Measurements from ENCODE around the gene TNFAIP8. TPM values are rescaled to one million over a fixed set of nuclear protein-coding genes. Genes with fewer than 3 reads are reported as not detected.

The TNFAIP8 gene
- total and polyA plus RNA-seq, 9 of the 15 experiments (the other 6 are each of a cell fraction or from before 2014, with no cell fraction given), result 29.9 to 52.2 (median 44.8) TPM

DNA sequence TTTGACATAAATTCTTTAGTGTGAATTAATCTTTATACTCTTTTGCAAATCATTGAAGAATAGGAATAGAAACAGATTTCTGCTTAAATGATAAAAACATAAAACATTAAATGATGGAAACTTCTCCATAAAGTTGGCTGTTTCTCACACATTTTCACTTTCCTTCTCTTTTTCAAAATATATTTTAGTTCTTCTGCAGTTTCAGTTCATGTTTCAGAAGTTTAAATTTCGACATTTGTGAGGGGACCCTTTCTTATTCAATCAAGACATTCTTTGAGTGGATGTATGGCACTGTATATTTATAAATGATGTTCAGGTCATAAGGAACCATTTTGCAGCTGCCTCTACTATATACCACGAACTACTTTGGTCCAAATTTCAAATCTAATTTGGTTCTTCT lies 34.6 kb downstream of the TNFAIP8 start:
- DNase-seq (ENCODE audit: extremely low read depth in 1 of 4, low spot score in 3 of 4), result no peak
- Histone ChIP-seq H3K4me3 (no peak overlapping the region), H3K36me3 (ENCODE audit: control insufficient read depth, insufficient read depth, low read length) (peaks cover 17% of the 10 kb centered on the region), H3K9me3 (replicated peaks; ENCODE audit: control insufficient read depth, insufficient read depth, low read depth, low read length) (no peaks in the 10 kb centered on the region), H3K9ac (ENCODE audit: insufficient read depth in 1 of 2, low read depth in 2 of 2, low read length in 2 of 2) (no peak overlapping the region), H3K4me2 (ENCODE audit: insufficient read depth, low read length) (no peak overlapping the region), H3K4me1 (replicated peaks in 1 of 2; ENCODE audit: control insufficient read depth in 2 of 2, insufficient read depth in 2 of 2, low read length in 2 of 2) (peaks cover 0 to 9% of the 10 kb centered on the region in 2 experiments; a peak in 4 of 5 replicates), H2AFZ (ENCODE audit: low read depth, low read length) (no peak overlapping the region), H3K27ac (ENCODE audit: extremely low read depth, low read depth, low read length) (no peak overlapping the region), H3K27me3 (ENCODE audit: control insufficient read depth in 2 of 2, insufficient read depth in 2 of 2, low read length in 2 of 2) (no peaks in the 10 kb centered on the region), H3K9me1 (ENCODE audit: control insufficient read depth, insufficient read depth, low read length) (no peaks in the 10 kb centered on the region), H4K20me1 (replicated peaks; ENCODE audit: control insufficient read depth, insufficient read depth, low read length) (no peaks in the 10 kb centered on the region), H3K79me2 (ENCODE audit: control insufficient read depth, insufficient read depth, low read length) (peaks cover 25% of the 10 kb centered on the region)
- no peak for FAIRE-seq
- ChIA-PET CTCF (ENCODE audit: low intra/inter-chr PET ratio) (no interaction called here), POLR2A (interaction anchor here (1.5 kb wide), 1 partner anchor 11 kb away, joined by 5 read pairs; no protein-coding TSS in a partner anchor)
- intact Hi-C loops (cut with micrococcal nuclease) (no loop called here), in situ Hi-C loops (cut with MboI) (no loop called here)
- TF ChIP-seq POLR2AphosphoS5 (IDR thresholded peaks at IDR 0.05; ENCODE audit: control insufficient read depth, insufficient read depth, low read depth, low read length), result no peak
- TF ChIP-seq ZNF140 (CRISPR knock-in tag; IDR thresholded peaks at IDR 0.05), result no peak
- TF ChIP-seq ZC3H8 (IDR thresholded peaks at IDR 0.05), result no peak
- TF ChIP-seq, protein P1, sequence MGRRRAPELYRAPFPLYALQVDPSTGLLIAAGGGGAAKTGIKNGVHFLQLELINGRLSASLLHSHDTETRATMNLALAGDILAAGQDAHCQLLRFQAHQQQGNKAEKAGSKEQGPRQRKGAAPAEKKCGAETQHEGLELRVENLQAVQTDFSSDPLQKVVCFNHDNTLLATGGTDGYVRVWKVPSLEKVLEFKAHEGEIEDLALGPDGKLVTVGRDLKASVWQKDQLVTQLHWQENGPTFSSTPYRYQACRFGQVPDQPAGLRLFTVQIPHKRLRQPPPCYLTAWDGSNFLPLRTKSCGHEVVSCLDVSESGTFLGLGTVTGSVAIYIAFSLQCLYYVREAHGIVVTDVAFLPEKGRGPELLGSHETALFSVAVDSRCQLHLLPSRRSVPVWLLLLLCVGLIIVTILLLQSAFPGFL (CRISPR knock-in tag; IDR thresholded peaks at IDR 0.05), result no peak
- TF ChIP-seq, protein P2, sequence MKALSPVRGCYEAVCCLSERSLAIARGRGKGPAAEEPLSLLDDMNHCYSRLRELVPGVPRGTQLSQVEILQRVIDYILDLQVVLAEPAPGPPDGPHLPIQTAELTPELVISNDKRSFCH (CRISPR knock-in tag; IDR thresholded peaks at IDR 0.05), result no peak
- TF ChIP-seq, protein P2 (tag; IDR thresholded peaks at IDR 0.05), result no peak
- TF ChIP-seq, protein P3, sequence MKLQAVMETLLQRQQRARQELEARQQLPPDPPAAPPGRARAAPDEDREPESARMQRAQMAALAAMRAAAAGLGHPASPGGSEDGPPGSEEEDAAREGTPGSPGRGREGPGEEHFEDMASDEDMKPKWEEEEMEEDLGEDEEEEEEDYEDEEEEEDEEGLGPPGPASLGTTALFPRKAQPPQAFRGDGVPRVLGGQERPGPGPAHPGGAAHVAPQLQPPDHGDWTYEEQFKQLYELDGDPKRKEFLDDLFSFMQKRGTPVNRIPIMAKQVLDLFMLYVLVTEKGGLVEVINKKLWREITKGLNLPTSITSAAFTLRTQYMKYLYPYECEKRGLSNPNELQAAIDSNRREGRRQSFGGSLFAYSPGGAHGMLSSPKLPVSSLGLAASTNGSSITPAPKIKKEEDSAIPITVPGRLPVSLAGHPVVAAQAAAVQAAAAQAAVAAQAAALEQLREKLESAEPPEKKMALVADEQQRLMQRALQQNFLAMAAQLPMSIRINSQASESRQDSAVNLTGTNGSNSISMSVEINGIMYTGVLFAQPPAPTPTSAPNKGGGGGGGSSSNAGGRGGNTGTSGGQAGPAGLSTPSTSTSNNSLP (IDR thresholded peaks at IDR 0.05; ENCODE audit: borderline replicate concordance, low read depth, low read length), result no peak
- TF ChIP-seq, protein P4, sequence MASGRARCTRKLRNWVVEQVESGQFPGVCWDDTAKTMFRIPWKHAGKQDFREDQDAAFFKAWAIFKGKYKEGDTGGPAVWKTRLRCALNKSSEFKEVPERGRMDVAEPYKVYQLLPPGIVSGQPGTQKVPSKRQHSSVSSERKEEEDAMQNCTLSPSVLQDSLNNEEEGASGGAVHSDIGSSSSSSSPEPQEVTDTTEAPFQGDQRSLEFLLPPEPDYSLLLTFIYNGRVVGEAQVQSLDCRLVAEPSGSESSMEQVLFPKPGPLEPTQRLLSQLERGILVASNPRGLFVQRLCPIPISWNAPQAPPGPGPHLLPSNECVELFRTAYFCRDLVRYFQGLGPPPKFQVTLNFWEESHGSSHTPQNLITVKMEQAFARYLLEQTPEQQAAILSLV (tag; IDR thresholded peaks at IDR 0.05), result no peak
- TF ChIP-seq SAP30 (IDR thresholded peaks at IDR 0.05; ENCODE audit: borderline replicate concordance, insufficient read depth, low read depth, low read length, poor library complexity, severe bottlenecking), result no peak
- no peak for TF ChIP-seq ZNF780A (CRISPR knock-in tag; IDR thresholded peaks at IDR 0.05)
- ATAC-seq, result no peak
- WGBS (ENCODE audit: insufficient coverage, low coverage, missing lambda C conversion rate), result 50% methylated on average over 2 of the region's 2 CpGs
- BruUV-seq (replicated peaks), result no TSS peak
